GM12892 (cell line): ENCODE results near the gene MAT1A.

Experiments
- POLR2A ChIP-seq: IDR thresholded peaks from 2 replicates; pipeline ENCODE4 v1.6.1; 2011; ENCODE audit warnings: low read depth, low read length, control low read depth
- POLR2AphosphoS5 ChIP-seq: IDR thresholded peaks from 2 replicates; pipeline ENCODE4 v1.6.1; 2011; ENCODE audit warnings: low read depth, low read length, control low read depth
- TAF1 ChIP-seq: IDR thresholded peaks from 2 replicates; pipeline ENCODE4 v1.6.1; 2011; ENCODE audit warnings: low read depth, mild to moderate bottlenecking, control low read depth, low read length, borderline replicate concordance

DNA sequence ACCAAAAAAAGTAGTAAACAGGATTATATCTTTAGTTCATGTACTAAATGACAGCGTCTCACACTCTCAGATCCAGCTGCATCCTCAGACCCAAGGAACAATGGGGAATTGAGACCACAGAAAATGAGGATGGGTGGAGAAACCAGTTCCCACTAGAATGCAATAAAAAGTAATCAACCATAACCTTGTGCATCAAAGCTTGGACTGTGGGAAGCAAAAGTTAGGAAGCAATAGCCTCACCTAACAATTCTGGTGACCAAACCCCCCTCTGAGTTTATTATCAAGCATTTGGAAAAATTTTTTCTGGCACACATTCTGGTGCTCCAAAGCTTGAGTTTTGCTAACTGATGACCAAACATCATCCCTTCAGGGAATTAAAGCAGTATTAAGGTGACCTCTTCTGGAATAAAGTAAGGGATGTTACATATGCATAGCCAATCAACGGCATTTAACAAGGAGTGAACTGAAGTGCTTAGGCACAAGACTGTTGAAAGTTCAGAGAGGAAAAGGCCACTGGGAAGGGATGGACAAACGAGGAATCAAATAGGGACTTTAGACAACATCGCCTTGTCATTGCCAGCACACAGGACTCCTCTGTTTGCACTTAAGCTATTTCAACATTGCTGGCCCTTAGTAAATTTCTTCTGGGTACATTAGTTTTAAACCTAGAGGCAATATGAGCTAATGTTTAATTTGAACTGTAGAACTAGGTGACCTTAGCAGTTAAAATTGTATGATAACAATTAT lies 1.2 kb upstream of the MAT1A start:
- no peak for TF ChIP-seq POLR2A
- no peak for TF ChIP-seq POLR2AphosphoS5
- TF ChIP-seq TAF1: no peak
